HEK293T (cell line): Measurements from ENCODE around the gene RASGRP4.

Experiments used
- ARNT ChIP-seq: fragments of 450-650 bp; IDR thresholded peaks from 2 replicates; pipeline ENCODE4 v1.6.1; 2017; ENCODE audit warnings: mild to moderate bottlenecking
- BHLHE40 ChIP-seq: fragments of 450-650 bp; IDR thresholded peaks from 2 replicates; pipeline ENCODE4 v1.6.1; 2016; ENCODE audit warnings: mild to moderate bottlenecking, moderate library complexity, borderline replicate concordance
- FOXA1 ChIP-seq: fragments of 450-650 bp; IDR thresholded peaks from 2 replicates; pipeline ENCODE4 v1.6.1; 2016; ENCODE audit warnings: mild to moderate bottlenecking
- FOXM1 ChIP-seq: fragments of 450-650 bp; IDR thresholded peaks from 2 replicates; pipeline ENCODE4 v1.6.1; 2017; ENCODE audit warnings: mild to moderate bottlenecking, borderline replicate concordance
- HDGF ChIP-seq: fragments of 450-650 bp; IDR thresholded peaks from 2 replicates; pipeline ENCODE4 v1.6.1; 2017; ENCODE audit warnings: antibody characterized with exemption, borderline replicate concordance
- PKNOX1 ChIP-seq: fragments of 450-650 bp; IDR thresholded peaks from 2 replicates; pipeline ENCODE4 v1.6.1; 2016
- SP1 ChIP-seq: fragments of 450-650 bp; IDR thresholded peaks from 2 replicates; pipeline ENCODE4 v1.6.1; 2017
- SUZ12 ChIP-seq: fragments of 450-650 bp; IDR thresholded peaks from 2 replicates; pipeline ENCODE4 v1.6.1; 2016; ENCODE audit warnings: mild to moderate bottlenecking
- TARDBP ChIP-seq: fragments of 450-650 bp; IDR thresholded peaks from 2 replicates; pipeline ENCODE4 v1.6.1; 2016

- no peak for TF ChIP-seq BHLHE40
- no peak for TF ChIP-seq FOXA1
- no peak for TF ChIP-seq SUZ12
- TF ChIP-seq ARNT = no peak
- TF ChIP-seq TARDBP = no peak
- TF ChIP-seq FOXM1 = no peak
- no peak for TF ChIP-seq PKNOX1
- TF ChIP-seq HDGF = no peak
- TF ChIP-seq SP1 = no peak
Observed at GRCh38 chr19:38405276-38405675, 20.7 kb downstream of the RASGRP4 start.
